K562 (cell line): ENCODE results near the gene CALM1. TPM values are rescaled to one million over a fixed set of nuclear protein-coding genes. Genes with fewer than 3 reads are reported as not detected.

Experiments used
- BCOR ChIP-seq: fragments of 450-650 bp; IDR thresholded peaks from 2 replicates; pipeline ENCODE4 v1.6.1; 2016
- CCNT2 ChIP-seq: IDR thresholded peaks from 2 replicates; pipeline ENCODE4 v1.6.1; 2011; ENCODE audit warnings: borderline replicate concordance, low read depth, mild to moderate bottlenecking, moderate library complexity, mixed read lengths, low read length; ENCODE audit not compliant: insufficient read length; ENCODE audit errors: extremely low read depth
- DMBX1 ChIP-seq: fragments of 250-450 bp; sonication (Bioruptor Pico); IDR thresholded peaks from 2 replicates; pipeline ENCODE4 v1.8.0; 2022; ENCODE audit warnings: inconsistent platforms, mild to moderate bottlenecking, moderate library complexity, borderline replicate concordance
- ESRRB ChIP-seq: fragments of 250-450 bp; sonication (Bioruptor Pico); IDR thresholded peaks from 2 replicates; pipeline ENCODE4 v1.5.0; 2020; ENCODE audit warnings: mild to moderate bottlenecking, moderate library complexity, borderline replicate concordance
- GATA2 ChIP-seq: sonication (generic); formaldehyde crosslinking; IDR thresholded peaks from 2 replicates; pipeline ENCODE4 v1.4.0; 2020; ENCODE audit warnings: mild to moderate bottlenecking, missing genetic modification reagents
- GTF2E2 ChIP-seq: fragments of 200-800 bp; sonication (Bioruptor generic); IDR thresholded peaks from 2 replicates; pipeline ENCODE4 v1.6.1; 2016; ENCODE audit warnings: missing genetic modification characterization, missing compliant biosample characterization
- HDAC2 ChIP-seq: fragments of 450-650 bp; IDR thresholded peaks from 2 replicates; pipeline ENCODE4 v1.6.1; 2016; ENCODE audit warnings: mild to moderate bottlenecking
- IRF2 ChIP-seq: sonication (generic); formaldehyde crosslinking; IDR thresholded peaks from 2 replicates; pipeline ENCODE4 v1.8.1; 2022; ENCODE audit warnings: mild to moderate bottlenecking, missing genetic modification reagents
- KLF16 ChIP-seq: IDR thresholded peaks from 2 replicates; pipeline ENCODE4 v1.6.1; 2016; ENCODE audit warnings: antibody characterized with exemption
- MAFK ChIP-seq: IDR thresholded peaks from 2 replicates; pipeline ENCODE4 v1.6.1; 2011; ENCODE audit warnings: low read length, improper control_type of control experiment
- MEF2A ChIP-seq: IDR thresholded peaks from 2 replicates; pipeline ENCODE4 v1.6.1; 2011; ENCODE audit warnings: low read depth, mild to moderate bottlenecking, low read length, moderate library complexity; ENCODE audit not compliant: control insufficient read depth
- NFE2 ChIP-seq: IDR thresholded peaks from 2 replicates; pipeline ENCODE4 v1.6.1; 2014; ENCODE audit warnings: antibody characterized with exemption, low read depth
- NFRKB ChIP-seq: fragments of 450-650 bp; IDR thresholded peaks from 2 replicates; pipeline ENCODE4 v1.6.1; 2016; ENCODE audit warnings: low read depth
- PTBP1 ChIP-seq: fragments of 200-400 bp; formaldehyde crosslinking; IDR thresholded peaks from 2 replicates; pipeline ENCODE4 v1.6.1; 2017; ENCODE audit warnings: low read depth, low read length
- RFX1 ChIP-seq: fragments of 450-650 bp; IDR thresholded peaks from 2 replicates; pipeline ENCODE4 v1.6.1; 2016; ENCODE audit warnings: mild to moderate bottlenecking, moderate library complexity
- SIN3A ChIP-seq, 2 experiments: fragments of 150-350 bp in 1 of 2; IDR thresholded peaks; 2 replicates each; pipeline ENCODE4 v1.6.1; 2011 to 2016; ENCODE audit warnings: borderline replicate concordance in 2 of 2, low read depth in 2 of 2, low read length in 2 of 2, mild to moderate bottlenecking in 2 of 2, moderate library complexity in 2 of 2; ENCODE audit not compliant: control insufficient read depth in 1 of 2
- YBX1 ChIP-seq: fragments of 450-650 bp; IDR thresholded peaks from 2 replicates; pipeline ENCODE4 v1.7.1; 2016; ENCODE audit warnings: mild to moderate bottlenecking
- ZBTB17 ChIP-seq: fragments of 450-650 bp; formaldehyde crosslinking; IDR thresholded peaks from 2 replicates; pipeline ENCODE4 v1.4.0; 2020; ENCODE audit warnings: mild to moderate bottlenecking
- polyA plus RNA-seq, 8 experiments: library from polyadenylated mRNA; depleted of rRNA in 4 of 8; stranded (reverse) in 5 of 8; unstranded in 3 of 8; fragments of >200 nt; fragmentation: Nextera tagmentation in 2 of 8; fragmentation: Illumina TruSeq in 1 of 8; extraction: Ambion mirVana in 2 of 8; extraction: Trizol in 1 of 8; gene quantifications; 2 replicates each; pipeline versions ENCODE4 v1.2.1 to v1.2.3, GENCODE V29; 2011 to 2014; ENCODE audit warnings: inconsistent platforms in 1 of 8, missing spikeins in 1 of 8
- total RNA-seq, 7 experiments: library from RNA; depleted of rRNA in 6 of 7; stranded (reverse); fragments of >200 nt in 6 of 7; fragmentation: Illumina TruSeq in 2 of 7; extraction: Trizol in 2 of 7; gene quantifications; 2 replicates each; pipeline versions ENCODE4 v1.2.1 to v1.2.3, GENCODE V29; 2011 to 2021; ENCODE audit warnings: low replicate concordance in 1 of 7
- TF ChIP-seq, protein P1 (sequence below): sonication (generic); formaldehyde crosslinking; IDR thresholded peaks from 2 replicates; pipeline ENCODE4 v1.9.0; 2022; ENCODE audit warnings: mild to moderate bottlenecking, missing genetic modification reagents
- TF ChIP-seq, protein P2 (sequence below): fragments of 450-650 bp; formaldehyde crosslinking; IDR thresholded peaks from 2 replicates; pipeline ENCODE4 v1.4.0; 2022; ENCODE audit warnings: missing genetic modification characterization
- TF ChIP-seq, protein P3 (sequence below): fragments of 250-450 bp; sonication (Bioruptor Pico); IDR thresholded peaks from 2 replicates; pipeline ENCODE4 v1.4.0; 2020; ENCODE audit warnings: mild to moderate bottlenecking, moderate library complexity
- TF ChIP-seq, protein P4 (sequence below): IDR thresholded peaks from 2 replicates; pipeline ENCODE4 v1.6.1; 2016; ENCODE audit warnings: missing genetic modification characterization, missing compliant biosample characterization

The CALM1 gene
- total and polyA plus RNA-seq, 9 of the 15 experiments (the other 6 are each of a cell fraction or from before 2014, with no cell fraction given): 48.0 to 269 (median 158) TPM

DNA sequence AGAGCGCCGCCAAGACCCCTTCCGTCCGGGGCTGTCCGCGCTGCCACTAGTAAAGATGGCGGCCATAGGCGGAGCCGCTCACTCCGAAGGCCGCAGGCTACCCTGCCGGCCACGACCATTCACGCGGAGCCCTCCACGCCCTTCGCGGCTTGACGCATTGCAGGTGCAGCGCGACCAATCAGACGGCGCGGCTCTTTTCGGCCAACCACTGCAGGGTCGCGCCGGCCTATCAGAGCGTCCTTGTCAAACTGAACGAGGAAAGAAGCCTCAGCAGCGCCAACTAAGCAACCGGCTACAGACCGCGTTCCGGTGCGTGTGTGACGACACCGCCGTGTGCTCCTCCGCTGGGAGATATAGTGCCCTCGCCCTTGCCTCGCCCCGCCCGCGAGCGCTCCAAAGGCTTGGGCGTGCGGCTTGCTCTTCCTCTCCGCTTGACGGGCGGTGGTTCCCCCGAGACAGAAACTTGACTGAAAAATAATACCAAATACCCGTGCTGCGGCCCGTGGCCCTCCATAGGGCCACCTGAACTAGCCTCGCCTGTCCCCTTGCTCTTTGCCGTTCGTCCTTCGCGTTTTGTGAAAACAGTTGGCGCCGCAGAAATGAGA is 13.6 kb upstream of the CALM1 start (continued):
- no peak; the same call in 1 of the 2 replicates for TF ChIP-seq GATA2
- TF ChIP-seq GTF2E2 (tag): peak; percentile 87
- TF ChIP-seq RFX1: 0 out of 2 replicates have a peak, but pooled peaks have one; percentile 14
- TF ChIP-seq MEF2A: no peak
- TF ChIP-seq, protein P1, sequence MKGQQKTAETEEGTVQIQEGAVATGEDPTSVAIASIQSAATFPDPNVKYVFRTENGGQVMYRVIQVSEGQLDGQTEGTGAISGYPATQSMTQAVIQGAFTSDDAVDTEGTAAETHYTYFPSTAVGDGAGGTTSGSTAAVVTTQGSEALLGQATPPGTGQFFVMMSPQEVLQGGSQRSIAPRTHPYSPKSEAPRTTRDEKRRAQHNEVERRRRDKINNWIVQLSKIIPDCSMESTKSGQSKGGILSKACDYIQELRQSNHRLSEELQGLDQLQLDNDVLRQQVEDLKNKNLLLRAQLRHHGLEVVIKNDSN (CRISPR knock-in tag): no peak
- TF ChIP-seq HDAC2: peak; percentile 26; the same call in 1 of the 2 replicates
- TF ChIP-seq, protein P2, sequence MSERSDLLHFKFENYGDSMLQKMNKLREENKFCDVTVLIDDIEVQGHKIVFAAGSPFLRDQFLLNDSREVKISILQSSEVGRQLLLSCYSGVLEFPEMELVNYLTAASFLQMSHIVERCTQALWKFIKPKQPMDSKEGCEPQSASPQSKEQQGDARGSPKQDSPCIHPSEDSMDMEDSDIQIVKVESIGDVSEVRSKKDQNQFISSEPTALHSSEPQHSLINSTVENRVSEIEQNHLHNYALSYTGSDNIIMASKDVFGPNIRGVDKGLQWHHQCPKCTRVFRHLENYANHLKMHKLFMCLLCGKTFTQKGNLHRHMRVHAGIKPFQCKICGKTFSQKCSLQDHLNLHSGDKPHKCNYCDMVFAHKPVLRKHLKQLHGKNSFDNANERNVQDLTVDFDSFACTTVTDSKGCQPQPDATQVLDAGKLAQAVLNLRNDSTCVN (CRISPR knock-in tag): no peak
- TF ChIP-seq NFRKB: peak; percentile 99
- TF ChIP-seq, protein P3, sequence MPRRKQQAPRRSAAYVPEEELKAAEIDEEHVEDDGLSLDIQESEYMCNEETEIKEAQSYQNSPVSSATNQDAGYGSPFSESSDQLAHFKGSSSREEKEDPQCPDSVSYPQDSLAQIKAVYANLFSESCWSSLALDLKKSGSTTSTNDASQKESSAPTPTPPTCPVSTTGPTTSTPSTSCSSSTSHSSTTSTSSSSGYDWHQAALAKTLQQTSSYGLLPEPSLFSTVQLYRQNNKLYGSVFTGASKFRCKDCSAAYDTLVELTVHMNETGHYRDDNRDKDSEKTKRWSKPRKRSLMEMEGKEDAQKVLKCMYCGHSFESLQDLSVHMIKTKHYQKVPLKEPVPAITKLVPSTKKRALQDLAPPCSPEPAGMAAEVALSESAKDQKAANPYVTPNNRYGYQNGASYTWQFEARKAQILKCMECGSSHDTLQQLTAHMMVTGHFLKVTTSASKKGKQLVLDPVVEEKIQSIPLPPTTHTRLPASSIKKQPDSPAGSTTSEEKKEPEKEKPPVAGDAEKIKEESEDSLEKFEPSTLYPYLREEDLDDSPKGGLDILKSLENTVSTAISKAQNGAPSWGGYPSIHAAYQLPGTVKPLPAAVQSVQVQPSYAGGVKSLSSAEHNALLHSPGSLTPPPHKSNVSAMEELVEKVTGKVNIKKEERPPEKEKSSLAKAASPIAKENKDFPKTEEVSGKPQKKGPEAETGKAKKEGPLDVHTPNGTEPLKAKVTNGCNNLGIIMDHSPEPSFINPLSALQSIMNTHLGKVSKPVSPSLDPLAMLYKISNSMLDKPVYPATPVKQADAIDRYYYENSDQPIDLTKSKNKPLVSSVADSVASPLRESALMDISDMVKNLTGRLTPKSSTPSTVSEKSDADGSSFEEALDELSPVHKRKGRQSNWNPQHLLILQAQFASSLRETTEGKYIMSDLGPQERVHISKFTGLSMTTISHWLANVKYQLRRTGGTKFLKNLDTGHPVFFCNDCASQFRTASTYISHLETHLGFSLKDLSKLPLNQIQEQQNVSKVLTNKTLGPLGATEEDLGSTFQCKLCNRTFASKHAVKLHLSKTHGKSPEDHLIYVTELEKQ (CRISPR knock-in tag): no peak
- TF ChIP-seq SIN3A (IDR thresholded peaks at IDR 0.05; ENCODE audit: borderline replicate concordance in 2 of 2, control insufficient read depth in 1 of 2, low read depth in 2 of 2, low read length in 2 of 2): no peak
- no peak for TF ChIP-seq ZBTB17 (CRISPR knock-in tag)
- TF ChIP-seq, protein P4, sequence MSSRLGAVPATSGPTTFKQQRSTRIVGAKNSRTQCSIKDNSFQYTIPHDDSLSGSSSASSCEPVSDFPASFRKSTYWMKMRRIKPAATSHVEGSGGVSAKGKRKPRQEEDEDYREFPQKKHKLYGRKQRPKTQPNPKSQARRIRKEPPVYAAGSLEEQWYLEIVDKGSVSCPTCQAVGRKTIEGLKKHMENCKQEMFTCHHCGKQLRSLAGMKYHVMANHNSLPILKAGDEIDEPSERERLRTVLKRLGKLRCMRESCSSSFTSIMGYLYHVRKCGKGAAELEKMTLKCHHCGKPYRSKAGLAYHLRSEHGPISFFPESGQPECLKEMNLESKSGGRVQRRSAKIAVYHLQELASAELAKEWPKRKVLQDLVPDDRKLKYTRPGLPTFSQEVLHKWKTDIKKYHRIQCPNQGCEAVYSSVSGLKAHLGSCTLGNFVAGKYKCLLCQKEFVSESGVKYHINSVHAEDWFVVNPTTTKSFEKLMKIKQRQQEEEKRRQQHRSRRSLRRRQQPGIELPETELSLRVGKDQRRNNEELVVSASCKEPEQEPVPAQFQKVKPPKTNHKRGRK (tag): no peak
- TF ChIP-seq ESRRB (CRISPR knock-in tag): no peak
- peak; percentile 37; the same call in 1 of the 2 replicates for TF ChIP-seq BCOR
- no peak for TF ChIP-seq DMBX1
- no peak for TF ChIP-seq KLF16
- no peak for TF ChIP-seq IRF2
- no peak for TF ChIP-seq YBX1
- TF ChIP-seq CCNT2: no peak
- TF ChIP-seq NFE2: no peak
- TF ChIP-seq PTBP1: no peak
- peak; percentile 21; the same call in 1 of the 2 replicates for TF ChIP-seq MAFK
